Measurements from ENCODE around the gene MAS1.

The MAS1 gene

GRCh38 chr6:159887761-159888160 lies 3.0 kb upstream of the MAS1 start:
- TF ChIP-seq JUND (IDR thresholded peaks at IDR 0.05; ENCODE audit: low read depth) = no peak

GRCh38 chr6:159890201-159890600 lies 587 bp upstream of the MAS1 start:
- in situ Hi-C loops (cut with HindIII; ENCODE audit: low pct_unique_long_range_greater_than_20kb, low sequenced_read_pairs) = no loop called here
- no peak for DNase-seq (ENCODE audit: low read depth in 1 of 2, low spot score in 1 of 2)
- TF ChIP-seq JUND (IDR thresholded peaks at IDR 0.05; ENCODE audit: low read depth) = no peak

More at GRCh38 chr6:159887761-159888160, 3.0 kb upstream of the MAS1 start:
- in situ Hi-C loops (cut with HindIII; ENCODE audit: low pct_unique_long_range_greater_than_20kb, low sequenced_read_pairs) = no loop called here
- DNase-seq (ENCODE audit: low read depth in 1 of 2, low spot score in 1 of 2) = peak in 1 of 2 experiments; percentile 12

DNA sequence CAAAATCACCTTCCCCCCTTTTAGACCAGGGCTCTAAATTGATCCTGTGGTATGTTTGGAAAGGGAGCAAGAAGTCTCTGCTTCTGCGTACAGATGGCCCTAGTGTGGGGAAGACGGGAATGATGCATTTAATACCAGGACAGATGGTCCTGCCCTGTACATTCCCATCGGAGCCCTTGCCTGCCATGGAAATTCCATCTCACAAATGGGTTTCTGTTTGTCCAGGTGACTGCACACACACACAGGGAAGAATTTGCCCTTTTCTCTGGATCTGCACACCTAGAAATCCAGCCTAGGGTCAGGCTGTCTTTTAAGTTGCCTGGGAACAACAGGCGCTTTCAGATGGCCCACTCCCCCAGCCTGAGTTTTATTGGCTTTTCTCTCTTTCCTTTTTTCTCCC lies 1.3 kb downstream of the MAS1 start:
- in situ Hi-C loops (cut with HindIII; ENCODE audit: low pct_unique_long_range_greater_than_20kb, low sequenced_read_pairs) = no loop called here
- no peak for DNase-seq (ENCODE audit: low read depth in 1 of 2, low spot score in 1 of 2)
- TF ChIP-seq JUND (IDR thresholded peaks at IDR 0.05; ENCODE audit: low read depth) = no peak

- TF ChIP-seq JUND (IDR thresholded peaks at IDR 0.05; ENCODE audit: low read depth) = no peak
- DNase-seq (ENCODE audit: low read depth in 1 of 2, low spot score in 1 of 2) = no peak
- in situ Hi-C loops (cut with HindIII; ENCODE audit: low pct_unique_long_range_greater_than_20kb, low sequenced_read_pairs) = no loop called here
Measured at GRCh38 chr6:159893064-159893463, 2.3 kb downstream of the MAS1 start.

- TF ChIP-seq JUND (IDR thresholded peaks at IDR 0.05; ENCODE audit: low read depth) = no peak
Measured at GRCh38 chr6:159894991-159895390, 4.2 kb downstream of the MAS1 start.

GRCh38 chr6:159897603-159898002 lies 6.8 kb downstream of the MAS1 start:
- TF ChIP-seq JUND (IDR thresholded peaks at IDR 0.05; ENCODE audit: low read depth) = no peak
- in situ Hi-C loops (cut with HindIII; ENCODE audit: low pct_unique_long_range_greater_than_20kb, low sequenced_read_pairs) = no loop called here
- no peak for DNase-seq (ENCODE audit: low read depth in 1 of 2, low spot score in 1 of 2)

More at GRCh38 chr6:159894991-159895390, 4.2 kb downstream of the MAS1 start:
- DNase-seq (ENCODE audit: low read depth in 1 of 2, low spot score in 1 of 2) = no peak
- in situ Hi-C loops (cut with HindIII; ENCODE audit: low pct_unique_long_range_greater_than_20kb, low sequenced_read_pairs) = no loop called here

DNA sequence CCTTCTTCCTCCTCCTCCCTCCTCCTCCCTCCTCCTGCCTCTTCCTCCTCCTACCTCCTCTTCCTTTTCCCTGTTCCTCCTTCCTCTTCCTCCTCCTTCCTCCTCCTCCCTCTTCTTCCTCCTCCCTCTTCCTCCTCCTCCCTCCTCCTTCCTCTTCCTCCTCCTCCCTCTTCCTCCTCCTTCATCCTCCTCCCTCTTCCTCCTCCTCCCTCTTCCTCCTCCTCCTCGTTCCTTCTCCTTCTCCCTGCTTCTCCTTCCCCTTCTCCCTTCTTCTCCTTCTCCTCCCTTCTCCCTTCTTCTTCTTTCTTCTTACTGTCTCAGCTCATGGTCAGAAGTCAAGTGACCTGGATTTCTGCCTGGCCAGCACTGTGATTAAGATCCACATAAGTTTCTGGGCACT lies 7.7 kb downstream of the MAS1 start:
- no peak for DNase-seq (ENCODE audit: low read depth in 1 of 2, low spot score in 1 of 2)
- in situ Hi-C loops (cut with HindIII; ENCODE audit: low pct_unique_long_range_greater_than_20kb, low sequenced_read_pairs) = no loop called here
- TF ChIP-seq JUND (IDR thresholded peaks at IDR 0.05; ENCODE audit: low read depth) = no peak

DNA sequence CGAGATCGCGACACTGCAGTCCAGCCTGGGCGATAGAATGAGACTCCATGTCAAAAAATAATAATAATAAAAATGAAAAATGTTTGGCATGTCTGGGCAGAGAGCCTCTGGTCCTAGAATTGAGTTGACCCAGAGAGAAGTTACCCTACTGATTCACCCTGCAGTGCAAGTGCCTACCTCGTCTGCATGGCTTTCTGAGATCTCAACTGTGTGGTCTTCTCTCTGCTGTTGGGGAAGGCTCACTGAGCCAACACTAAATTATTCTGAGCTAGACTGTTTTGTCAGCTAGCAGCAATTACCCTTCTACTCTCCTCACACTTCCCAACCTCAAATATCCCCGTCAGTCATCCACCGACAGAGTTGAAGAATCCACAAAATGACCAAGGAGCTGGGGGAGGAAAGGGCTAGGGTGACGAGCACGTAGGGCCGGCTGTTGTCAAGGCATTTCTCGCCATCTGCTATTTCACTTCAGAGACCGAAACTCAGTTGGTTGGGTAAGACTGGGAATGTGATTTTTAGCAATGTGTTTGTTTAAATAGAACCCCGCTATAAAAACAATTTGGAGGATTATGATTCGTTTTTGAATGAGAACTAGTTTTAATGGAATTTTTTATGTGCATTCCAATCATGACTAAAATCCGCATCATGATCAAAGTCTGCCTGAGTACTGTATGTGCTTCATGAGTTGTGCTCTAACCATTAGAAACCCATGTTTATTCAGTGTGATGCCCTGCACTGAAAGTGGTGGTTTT lies 9.4 kb downstream of the MAS1 start:
- in situ Hi-C loops (cut with HindIII; ENCODE audit: low pct_unique_long_range_greater_than_20kb, low sequenced_read_pairs) = no loop called here
- DNase-seq (ENCODE audit: low read depth in 1 of 2, low spot score in 1 of 2) = no peak
- no peak for TF ChIP-seq JUND (IDR thresholded peaks at IDR 0.05; ENCODE audit: low read depth)

- in situ Hi-C loops (cut with HindIII; ENCODE audit: low pct_unique_long_range_greater_than_20kb, low sequenced_read_pairs) = no loop called here
- no peak for TF ChIP-seq JUND (IDR thresholded peaks at IDR 0.05; ENCODE audit: low read depth)
Measured at GRCh38 chr6:159902620-159903019, 11.8 kb downstream of the MAS1 start.

GRCh38 chr6:159904497-159904911 lies 13.7 kb downstream of the MAS1 start:
- no peak for TF ChIP-seq JUND (IDR thresholded peaks at IDR 0.05; ENCODE audit: low read depth)
- in situ Hi-C loops (cut with HindIII; ENCODE audit: low pct_unique_long_range_greater_than_20kb, low sequenced_read_pairs) = no loop called here
- DNase-seq (ENCODE audit: low read depth in 1 of 2, low spot score in 1 of 2) = no peak

More at GRCh38 chr6:159902620-159903019, 11.8 kb downstream of the MAS1 start:
- DNase-seq (ENCODE audit: low read depth in 1 of 2, low spot score in 1 of 2) = no peak

DNA sequence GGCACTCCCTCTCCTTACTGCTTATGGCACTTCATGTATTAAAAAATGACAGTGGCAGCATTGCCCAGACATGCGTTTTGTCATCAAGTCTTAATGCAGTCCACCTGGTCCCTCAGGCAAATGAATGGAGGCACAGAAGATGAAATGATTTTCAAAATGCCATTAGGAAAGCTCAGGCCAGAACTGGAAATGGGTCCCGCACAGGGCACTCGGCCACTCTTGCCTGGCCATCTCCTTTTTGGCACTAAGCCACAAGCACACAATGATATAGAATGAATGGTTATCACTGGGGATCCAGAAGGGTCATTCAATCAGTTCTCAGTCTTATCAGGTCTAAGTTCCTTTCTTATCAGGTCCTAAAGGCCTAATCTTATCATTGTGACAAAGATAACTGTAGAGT lies 15.6 kb downstream of the MAS1 start:
- DNase-seq (ENCODE audit: low read depth in 1 of 2, low spot score in 1 of 2) = no peak
- no peak for TF ChIP-seq JUND (IDR thresholded peaks at IDR 0.05; ENCODE audit: low read depth)
- in situ Hi-C loops (cut with HindIII; ENCODE audit: low pct_unique_long_range_greater_than_20kb, low sequenced_read_pairs) = no loop called here

- in situ Hi-C loops (cut with HindIII; ENCODE audit: low pct_unique_long_range_greater_than_20kb, low sequenced_read_pairs) = no loop called here
- no peak for TF ChIP-seq JUND (IDR thresholded peaks at IDR 0.05; ENCODE audit: low read depth)
- DNase-seq (ENCODE audit: low read depth in 1 of 2, low spot score in 1 of 2) = no peak
Measured at GRCh38 chr6:159908535-159908934, 17.7 kb downstream of the MAS1 start.

DNA sequence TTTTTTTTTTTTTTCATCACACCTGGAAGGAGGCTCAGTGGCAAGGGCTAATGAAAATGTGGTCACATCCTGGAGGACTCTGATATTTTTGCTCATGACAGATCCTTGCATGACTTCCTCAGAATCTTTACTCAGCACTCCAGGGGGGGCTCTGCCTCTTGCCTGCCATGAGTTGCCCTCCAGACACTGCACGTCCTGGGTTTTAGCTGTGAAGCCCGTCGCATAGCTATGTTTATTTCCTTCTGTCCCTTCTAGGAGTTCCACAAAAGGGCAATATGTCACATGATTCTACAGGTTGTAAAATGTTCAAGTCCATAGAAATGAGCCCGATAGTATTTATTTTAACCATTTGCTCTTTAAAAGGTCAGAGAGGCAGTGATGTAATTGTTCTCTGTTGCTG lies 18.2 kb downstream of the MAS1 start:
- in situ Hi-C loops (cut with HindIII; ENCODE audit: low pct_unique_long_range_greater_than_20kb, low sequenced_read_pairs) = no loop called here
- TF ChIP-seq JUND (IDR thresholded peaks at IDR 0.05; ENCODE audit: low read depth) = no peak
- DNase-seq (ENCODE audit: low read depth in 1 of 2, low spot score in 1 of 2) = no peak

DNA sequence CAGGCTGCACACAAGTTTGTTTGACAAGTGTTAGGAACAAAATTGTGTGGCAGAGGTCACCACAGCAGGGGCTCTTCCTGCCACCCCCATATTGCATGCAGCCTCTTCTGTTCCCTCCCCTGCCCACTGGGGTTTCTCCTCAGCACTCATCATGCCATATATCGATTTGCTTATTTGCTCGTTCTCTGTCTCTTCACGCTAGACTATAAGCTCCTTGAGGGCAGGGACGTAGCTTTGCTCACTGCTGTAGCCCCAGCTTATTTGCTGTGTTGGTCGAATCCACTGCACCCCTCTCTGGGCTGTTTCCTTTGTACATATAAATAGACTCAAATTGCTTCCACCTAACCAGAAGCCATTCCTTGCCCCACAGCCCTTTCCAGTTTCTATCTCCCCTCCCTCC lies 19.6 kb downstream of the MAS1 start:
- no peak for DNase-seq (ENCODE audit: low read depth in 1 of 2, low spot score in 1 of 2)
- TF ChIP-seq JUND (IDR thresholded peaks at IDR 0.05; ENCODE audit: low read depth) = no peak
- in situ Hi-C loops (cut with HindIII; ENCODE audit: low pct_unique_long_range_greater_than_20kb, low sequenced_read_pairs) = no loop called here
